Activated CD8-positive, alpha-beta memory T cell treated with anti-CD3 and anti-CD28 coated beads, Interleukin-2, amount 50 U/mL, for 24 hours (primary cell): Measurements from ENCODE around the gene SNX1.
"Not testable (repeated sequence)": the region's sequence is repeated elsewhere in the genome, so short reads cannot be mapped to it uniquely, and the experiment has no call there.

Experiments used
- DNase-seq: peaks from one replicate; pipeline ENCODE4 v3.0.0-alpha.2; 2020; ENCODE audit errors: extremely low read depth

SNX1 gene, protein sequence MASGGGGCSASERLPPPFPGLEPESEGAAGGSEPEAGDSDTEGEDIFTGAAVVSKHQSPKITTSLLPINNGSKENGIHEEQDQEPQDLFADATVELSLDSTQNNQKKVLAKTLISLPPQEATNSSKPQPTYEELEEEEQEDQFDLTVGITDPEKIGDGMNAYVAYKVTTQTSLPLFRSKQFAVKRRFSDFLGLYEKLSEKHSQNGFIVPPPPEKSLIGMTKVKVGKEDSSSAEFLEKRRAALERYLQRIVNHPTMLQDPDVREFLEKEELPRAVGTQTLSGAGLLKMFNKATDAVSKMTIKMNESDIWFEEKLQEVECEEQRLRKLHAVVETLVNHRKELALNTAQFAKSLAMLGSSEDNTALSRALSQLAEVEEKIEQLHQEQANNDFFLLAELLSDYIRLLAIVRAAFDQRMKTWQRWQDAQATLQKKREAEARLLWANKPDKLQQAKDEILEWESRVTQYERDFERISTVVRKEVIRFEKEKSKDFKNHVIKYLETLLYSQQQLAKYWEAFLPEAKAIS

DNA sequence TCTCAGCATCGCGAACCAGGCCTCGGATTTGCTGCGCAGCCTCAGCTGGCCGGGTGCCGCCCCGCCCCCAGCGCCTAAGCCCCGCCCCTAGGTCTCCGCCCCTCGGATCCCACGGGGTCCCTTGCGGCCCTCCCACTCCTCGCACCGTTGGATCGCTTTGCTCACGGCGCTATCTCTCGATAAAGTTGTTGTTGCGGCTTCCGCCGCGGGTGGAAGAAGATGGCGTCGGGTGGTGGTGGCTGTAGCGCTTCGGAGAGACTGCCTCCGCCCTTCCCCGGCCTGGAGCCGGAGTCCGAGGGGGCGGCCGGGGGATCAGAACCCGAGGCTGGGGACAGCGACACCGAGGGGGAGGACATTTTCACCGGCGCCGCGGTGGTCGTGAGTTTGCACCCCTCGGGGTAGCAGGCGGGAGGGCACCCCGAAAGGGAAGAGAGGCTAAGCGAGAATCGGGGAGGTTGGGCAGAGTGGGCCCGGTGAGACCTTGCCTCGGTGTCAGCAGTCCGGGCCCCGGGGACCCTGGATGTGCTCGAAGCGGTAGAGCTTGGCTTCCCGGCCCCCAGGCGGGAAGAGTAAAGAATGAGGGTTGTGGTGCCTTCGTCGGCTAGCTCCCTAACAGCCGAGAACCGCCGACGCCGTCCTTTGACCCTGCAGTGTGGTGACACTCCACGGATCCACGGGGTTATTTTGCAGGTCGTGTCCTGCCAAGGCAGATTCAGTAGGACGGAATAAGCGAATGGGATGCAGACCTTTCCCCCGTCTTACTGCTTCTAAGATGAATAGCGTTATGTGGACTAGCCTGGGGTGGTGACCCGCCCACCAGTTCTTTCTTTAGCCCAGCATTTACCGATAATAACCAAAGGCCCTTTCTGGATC lies at the start of gene SNX1:
TSS of gene SNX1 (plus strand) at position 188 of the 873 bp plus-strand sequence. CDS start at position 220, 32 bp downstream.
- DNase-seq: peak; percentile 88

DNA sequence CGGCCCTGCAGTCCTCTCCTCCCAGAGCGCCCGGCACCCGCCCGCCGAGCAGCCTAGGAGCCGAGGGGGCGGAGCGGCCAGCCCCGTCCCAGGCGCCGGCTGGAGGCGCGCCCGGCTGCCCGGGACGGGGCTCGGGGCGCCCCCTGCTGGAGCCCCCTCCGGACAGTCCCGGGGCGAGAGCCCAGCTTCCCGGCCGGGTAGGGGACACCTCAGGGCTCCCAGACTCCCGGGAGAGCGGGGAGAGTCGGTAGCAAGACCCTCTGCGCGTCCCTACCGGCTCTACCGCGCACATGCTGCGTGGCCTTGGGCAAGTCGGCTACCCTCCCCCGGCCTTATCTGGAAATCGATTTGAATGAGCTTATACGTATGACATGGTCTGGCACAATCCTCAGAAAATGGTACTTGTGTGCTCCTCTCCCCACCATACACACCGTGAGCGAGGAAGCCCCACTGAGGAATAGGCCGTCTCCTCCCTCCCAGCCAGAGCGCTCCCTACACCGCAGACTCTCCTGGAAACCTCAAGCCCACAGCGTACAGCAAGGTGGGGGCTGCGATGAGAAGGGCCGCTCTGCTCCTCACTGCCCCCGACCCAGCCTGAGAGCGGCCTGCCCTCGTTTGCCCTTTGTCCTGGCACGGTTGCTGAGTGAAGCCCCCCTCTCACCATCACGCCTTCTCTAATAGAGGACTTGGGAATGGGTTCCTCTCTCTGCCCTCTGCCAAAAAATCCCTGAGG lies 49.2 kb upstream of the SNX1 start, which contains the start of gene DAPK2:
TSS of gene DAPK2 (minus strand) at position 65 of the 733 bp plus-strand sequence. CDS start 6,224 bp downstream, outside the sequence.
- no peak for DNase-seq

DNA sequence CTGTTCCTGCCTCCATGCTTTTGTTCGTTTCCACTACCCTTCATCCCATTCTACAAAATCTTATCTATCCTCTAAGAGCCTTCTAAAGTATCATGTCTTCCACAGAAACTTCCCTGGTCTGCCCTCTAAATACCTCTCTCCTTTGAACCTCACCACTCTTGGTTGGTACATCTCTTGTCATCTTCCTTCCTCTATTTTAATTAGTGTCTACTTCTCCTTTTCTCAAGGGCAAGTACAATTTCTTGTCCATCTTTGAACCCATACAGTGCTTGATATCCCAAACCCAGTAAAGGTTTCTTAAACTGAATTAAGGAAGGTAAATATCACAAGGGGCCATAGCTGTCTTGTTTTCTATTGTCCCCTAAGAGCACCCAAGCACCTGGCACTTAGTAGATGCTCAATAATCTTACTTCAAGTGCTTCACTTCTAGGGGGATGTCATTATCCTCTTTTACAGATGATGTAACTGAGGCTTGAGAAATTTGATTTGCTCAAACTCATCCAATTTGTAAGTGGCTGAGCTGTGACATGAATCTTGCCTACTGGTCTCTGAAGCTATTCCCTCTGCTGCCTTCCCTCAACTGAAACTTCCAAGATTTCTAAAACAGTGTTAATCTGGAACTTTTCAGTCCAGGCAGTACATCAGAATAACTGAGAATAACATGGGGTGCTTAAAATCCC lies 46.9 kb upstream of the SNX1 start:
- DNase-seq: no peak

DNA sequence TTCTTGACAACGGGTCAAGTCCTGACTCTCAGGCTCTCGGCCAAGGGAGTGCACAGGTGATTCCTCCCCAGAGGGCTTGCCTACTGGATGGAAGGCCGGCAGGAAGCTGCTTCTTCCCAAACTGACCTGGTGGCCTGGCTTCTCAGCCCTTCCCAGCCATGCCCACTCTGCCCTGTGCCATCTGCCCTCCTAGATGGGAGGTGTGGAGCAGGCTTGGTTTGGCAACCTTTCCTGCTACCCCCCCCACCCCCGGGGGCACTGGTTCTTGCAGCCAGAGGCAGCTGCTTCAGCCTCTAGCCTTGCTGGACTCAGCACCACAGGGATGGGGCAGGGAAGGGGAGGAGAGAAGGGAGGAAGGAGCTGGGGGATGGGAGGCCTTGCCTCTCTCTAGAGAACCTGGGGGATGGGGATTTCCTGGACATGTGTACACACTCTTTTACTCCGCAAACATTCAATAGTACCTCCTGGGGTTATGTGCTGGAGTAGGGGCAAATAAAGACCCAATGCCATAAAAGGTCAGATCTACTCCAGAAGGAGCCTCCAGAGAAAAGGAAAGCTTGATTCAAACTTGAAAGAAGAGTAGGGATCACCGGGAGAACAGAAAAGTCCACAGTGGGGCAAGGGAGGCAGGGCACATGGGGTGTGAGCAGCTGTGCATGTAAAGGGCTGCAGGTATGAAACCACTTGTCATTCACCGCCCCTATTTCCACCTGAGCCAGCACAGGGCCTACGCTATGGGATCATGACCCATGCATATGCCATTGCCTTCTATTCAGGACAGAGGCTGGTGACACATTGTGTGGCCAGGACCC lies 45.3 kb upstream of the SNX1 start:
- DNase-seq: no peak

DNA sequence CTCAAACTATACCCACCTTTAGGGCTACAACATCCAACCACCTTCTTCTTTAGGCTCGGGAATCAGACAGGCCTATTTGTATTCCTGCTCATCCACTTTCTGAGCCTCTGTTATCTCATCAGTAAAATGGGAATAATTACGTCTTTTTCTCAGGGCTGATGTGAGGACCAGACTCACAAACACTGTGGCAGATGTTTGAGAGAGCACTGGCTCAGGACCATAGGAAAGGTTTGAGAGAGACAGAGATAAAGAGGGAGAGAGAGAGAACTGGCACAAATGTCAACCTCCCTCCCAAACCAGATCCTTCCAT lies 44.7 kb upstream of the SNX1 start:
- no peak for DNase-seq

DNA sequence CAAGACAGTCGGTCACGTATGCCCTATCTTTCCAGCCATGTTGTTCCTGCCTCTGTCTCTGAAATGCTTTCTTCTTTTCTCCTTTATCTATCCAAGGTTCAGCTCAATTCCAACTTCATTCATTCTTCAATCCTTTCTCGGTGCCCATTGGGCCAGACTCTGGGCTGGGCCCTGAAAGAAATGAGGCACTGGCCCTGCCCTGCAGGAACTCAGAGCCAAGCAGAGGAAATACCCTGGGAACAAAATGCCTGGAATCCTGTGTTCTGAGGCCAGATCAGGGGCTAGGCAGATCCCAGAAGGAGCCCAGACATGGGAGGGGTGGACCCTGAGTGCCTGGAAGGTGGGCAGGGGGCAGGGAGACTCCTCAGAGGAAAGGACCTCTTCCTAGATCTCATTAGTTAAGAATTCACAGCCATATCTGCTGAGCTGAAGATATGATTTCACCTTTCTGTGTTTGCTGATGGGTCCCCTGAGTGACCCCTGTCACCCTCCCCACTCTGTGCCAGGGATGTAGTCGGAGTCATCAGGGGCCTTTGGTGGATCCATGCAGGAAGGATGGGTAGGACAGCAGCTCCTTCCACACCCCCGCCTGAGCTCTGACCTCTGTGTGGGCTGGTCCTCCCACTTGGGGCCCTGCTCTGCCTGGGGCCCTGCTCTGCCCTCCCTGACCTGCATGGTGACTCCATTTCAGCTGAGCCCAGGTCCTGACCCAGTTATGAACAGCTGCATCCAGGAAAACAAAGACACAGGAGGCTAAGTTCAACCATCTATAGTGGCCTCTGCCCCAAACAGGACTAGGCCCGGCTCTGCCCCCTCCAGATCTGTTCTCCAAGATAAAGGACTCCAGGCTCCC lies 44.1 kb upstream of the SNX1 start:
- no peak for DNase-seq

DNA sequence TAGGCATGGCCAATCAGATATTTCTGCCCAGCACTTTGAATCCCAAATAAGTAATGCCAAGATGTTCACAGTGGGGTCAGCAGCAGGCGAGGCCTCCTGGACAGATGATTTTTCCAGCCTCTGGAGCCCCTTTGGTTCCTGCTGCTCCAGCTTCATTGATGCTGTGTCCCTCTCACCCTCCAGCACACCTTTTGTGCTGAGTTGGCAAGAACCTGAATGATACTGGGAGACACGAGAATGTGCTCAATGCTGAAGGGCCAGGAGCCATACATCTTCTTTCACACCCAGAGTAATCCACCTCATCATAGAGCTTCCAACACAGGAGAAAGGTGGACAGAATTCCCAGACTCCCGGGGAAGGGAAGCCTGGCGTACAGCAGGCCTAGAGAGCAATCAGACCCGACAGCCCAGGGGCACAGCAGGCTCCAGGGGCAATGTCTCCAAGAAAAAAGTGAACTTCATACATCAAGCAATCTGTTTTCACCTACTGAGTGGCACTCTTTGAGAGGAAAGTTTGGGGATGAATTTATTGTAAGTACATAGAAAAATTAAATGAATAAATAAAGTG lies 42.8 kb upstream of the SNX1 start:
- DNase-seq: no peak

DNA sequence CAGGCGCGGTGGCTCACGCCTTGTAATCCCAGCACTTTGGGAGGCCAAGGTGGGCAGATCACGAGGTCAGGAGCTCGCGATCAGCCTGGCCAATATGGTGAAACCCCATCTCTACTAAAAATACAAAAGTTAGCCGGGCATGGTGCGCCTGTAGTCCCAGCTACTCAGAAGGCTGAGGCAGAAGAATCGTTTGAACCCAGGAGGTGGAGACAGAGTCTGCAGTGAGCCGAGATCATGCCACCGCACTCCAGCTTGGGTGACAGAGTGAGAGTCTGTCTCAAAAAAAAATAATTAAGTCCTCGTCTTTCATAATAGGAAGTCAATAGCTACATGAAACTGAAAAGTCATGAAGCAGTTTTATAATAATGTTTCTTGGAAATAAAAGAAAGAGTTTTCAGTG lies 42.1 kb upstream of the SNX1 start:
- not testable (repeated sequence) for DNase-seq

DNA sequence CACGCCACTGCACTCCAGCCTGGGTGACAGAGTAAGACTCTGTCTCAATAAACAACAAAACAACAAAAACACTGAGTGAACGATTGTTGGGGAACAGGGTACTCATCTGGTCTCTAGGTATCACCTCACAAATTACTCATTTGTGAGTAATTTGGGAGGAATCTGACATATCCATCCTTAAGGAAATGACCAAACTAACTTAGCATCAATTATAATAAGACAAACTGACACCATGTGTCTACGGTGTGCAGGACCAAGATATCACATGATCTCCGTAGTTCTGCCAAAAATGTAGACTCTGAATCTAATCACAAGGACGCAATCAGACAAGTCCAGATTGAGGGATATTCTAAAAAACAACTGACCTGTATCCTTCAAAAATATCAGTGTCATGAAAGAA lies 37.5 kb upstream of the SNX1 start:
- no peak for DNase-seq

DNA sequence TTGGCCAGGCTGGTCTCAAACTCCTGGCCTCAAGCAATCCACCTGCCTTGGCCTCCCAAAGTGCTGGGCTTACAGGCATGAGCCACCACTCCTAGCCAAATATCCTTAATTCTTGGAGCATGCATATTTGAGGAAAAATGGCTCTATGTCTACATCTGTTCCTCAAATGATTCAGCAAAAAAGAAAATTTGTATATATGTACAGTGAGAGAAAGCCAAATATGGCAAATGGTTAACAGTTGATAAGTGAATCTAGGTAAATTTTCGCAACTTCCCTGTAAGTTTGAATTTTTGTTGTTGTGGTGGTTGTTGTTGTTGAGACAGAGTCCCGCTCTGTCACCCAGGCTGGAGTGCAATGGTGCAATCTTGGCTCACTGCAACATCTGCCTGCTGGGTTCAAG lies 36.7 kb upstream of the SNX1 start:
- not testable (repeated sequence) for DNase-seq

DNA sequence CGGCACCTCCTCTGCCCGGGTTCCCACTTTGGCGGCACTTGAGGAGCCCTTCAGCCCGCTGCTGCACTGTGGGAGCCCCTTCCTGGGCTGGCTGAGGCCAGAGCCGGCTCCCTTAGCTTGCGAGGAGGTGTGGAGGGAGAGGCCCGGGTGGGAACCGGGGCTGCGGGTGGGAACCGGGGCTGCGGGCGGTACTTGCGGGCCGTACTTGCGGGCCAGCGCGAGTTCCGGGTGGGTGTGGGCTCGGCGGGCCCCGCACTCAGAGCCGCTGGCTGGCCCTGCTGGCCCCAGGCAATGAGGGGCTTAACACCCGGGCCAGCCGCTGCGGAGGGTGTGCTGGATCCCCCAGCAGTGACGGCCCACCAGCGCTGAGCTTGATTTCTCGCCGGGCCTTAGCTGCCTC lies 35.1 kb upstream of the SNX1 start:
- DNase-seq: no peak

DNA sequence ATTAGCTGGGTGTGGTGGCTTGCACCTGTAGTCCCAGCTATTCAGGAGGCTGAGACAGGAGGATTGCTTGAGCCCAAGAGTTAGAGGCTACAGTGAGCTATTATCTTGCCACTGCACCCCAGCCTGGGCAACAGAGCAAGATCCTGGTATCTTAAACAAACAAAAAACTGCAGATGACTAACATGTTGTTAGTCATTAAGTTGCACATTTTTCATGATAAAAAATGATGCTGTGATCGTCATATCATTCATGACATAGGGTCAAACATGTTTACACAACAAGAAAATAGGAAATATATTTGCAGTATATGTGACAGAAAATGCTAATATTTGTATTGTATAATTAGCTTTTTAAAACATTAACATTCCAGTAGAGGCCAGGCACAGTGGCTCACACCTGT lies 29.3 kb upstream of the SNX1 start:
- no peak for DNase-seq

DNA sequence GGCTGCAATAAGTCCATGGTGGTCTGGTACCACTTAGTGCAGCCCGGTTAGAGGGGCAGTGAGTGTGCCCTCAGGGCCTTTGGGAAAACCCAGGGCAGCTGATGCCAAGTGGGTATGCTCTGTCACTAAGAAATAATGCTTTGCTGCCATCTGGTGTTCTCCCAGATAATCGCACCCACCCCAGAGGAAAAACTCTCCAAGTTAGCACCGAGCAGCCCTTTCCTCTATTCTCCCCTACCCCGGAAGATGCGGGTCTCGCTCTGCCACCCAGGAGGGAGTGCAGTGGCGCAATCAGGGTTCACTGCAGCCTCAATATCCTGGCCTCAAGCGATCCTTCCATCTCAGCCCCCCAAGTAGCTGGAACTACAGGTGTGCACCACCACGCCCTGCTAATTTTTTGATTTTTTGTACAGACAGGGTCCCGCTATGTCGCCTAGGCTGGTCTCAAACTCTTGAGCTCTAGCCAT lies 28.2 kb upstream of the SNX1 start:
- DNase-seq: peak; percentile 28

DNA sequence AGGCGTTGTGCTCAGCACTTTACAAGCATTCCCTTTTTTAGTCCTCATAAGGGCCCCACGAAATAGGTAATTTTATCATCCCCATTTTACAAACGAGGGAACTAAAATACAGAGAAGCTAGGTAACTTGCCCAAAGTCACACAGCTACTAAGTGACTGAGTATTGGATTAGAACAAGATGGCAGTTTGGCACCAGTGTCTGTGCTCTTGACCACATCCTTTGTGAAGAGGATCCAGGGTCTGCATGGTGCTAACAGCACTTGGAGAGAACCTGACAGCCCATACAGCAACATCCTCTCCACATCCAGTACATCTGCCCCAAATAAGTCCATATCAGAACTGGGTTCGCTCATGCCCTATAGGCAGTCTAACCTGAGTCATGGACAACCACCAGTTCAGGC lies 27.6 kb upstream of the SNX1 start:
- DNase-seq: no peak

DNA sequence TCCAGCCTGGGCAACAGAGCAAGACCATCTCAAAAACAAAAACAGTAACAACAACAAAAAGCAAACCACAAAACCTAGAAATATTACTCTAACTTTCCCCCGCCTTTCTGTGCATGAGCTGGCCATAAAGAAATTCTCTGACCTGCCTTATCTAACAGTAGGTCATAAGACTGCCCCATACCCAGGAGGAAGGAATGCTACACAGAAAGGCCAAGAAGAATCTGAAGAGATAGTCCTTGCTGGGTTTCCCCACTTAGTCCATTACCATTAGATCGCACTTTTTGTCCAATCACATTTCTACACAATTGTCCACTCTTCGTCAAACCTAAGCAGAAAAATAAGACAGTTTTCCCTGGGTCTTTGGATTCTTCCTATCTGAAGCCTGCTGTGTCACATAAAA lies 25.7 kb upstream of the SNX1 start:
- no peak for DNase-seq

DNA sequence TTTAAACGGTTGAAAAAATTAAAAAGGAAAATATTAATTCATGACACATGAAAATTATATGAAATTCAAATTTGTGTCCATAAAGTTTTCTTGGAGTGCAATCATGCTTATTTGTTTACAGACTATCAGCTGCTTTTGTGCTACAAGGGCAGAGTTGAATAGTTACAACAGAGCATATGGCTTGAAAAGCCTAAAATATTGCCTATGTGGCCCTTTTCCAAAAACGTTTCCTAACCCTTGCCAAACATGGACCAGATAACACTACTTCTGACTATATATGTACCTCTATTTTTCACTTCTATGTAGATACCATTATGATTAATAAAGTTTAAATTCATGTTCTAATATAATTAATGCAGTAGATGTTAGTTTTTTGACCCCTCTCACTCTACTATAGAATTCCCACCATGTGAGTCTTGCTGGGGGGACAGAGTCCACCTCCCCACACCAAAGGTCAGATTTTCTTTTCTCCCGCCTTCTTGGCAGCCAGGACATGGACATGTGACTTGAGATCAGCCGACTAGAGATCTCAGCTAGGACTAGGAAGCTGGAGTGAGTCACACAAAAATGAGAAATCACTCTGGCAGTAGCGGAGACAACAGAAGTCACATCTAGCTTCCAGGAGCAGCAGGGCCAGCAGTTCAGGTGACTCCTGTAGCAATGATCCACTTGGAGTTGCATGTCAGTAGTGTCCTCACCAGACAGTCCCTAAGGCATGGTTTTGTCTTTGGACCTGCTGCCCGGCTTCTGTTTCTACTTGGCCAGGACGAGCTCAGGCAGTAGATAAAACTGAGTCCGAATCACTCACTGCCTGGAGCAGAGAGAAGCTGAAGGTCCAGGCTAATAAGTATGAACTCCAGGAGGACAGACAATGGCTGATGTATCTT lies 24.6 kb upstream of the SNX1 start:
- DNase-seq: no peak

DNA sequence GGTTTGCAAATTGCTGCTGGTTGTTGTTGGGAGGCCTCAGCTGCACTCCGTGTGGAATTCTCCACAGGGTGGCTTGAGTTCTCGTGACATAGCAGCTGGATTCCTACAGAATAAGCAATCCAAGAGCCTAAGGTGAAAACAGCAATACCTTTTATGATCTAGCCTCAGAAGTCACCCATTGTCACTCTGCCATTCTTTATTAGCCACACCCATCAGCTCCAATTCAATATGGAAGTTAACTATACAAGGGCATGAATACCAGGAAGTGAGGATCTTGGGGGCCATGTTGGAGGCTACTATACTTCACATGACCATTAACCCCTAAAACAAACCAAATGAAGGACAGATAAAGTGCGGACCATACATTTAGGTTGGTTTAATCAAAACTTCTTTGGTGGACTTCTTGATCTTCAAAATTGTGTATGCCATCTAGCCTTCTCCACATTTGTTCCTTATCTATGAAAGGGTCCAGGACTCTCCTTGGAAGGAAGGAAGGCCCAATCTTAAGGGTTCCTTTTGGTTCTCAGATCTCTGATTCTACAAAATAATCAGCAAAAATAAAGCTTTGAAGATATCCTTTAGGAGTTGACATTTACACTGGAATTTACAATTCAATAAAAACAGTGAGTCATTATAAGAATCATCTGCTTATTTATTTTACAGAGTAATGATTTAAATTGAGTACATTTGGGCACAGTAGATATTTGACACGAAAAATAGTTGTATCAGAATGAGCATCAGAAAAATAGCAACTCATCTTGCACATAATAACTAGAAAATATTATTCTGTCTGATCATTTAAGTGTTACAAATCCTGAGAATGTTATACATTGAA lies 23.6 kb upstream of the SNX1 start:
- no peak for DNase-seq
